Naive B cell (primary cell): Measurements from ENCODE around the gene RND2. TPM values are rescaled to one million over a fixed set of nuclear protein-coding genes. Genes with fewer than 3 reads are reported as not detected.

Experiments used
- ATAC-seq, 2 donors: fragments of 150-1000 bp; cut with Tn5 transposase; 2 replicates each; pipeline ENCODE4 v1.10.0; 2021; ENCODE audit warnings: low read depth in 2 of 2, mild to moderate bottlenecking in 2 of 2, moderate library complexity in 2 of 2
- DNase-seq: peaks from one replicate; pipeline ENCODE4 v3.0.0; 2022
- H3K27ac Mint-ChIP-seq, 6 donors: one replicate each; pipeline ENCODE4 v1.8.0; 2020 to 2022; ENCODE audit warnings: mild to moderate bottlenecking in 6 of 6, mixed read lengths in 6 of 6, moderate library complexity in 5 of 6, inconsistent platforms in 2 of 6
- H3K27me3 Mint-ChIP-seq, 3 donors: one replicate each; pipeline ENCODE4 v1.8.0; 2021 to 2022; ENCODE audit warnings: mixed read lengths in 3 of 3, mild to moderate bottlenecking in 1 of 3
- H3K36me3 Mint-ChIP-seq, 2 donors: one replicate each; pipeline ENCODE4 v1.8.0; 2020 to 2022; ENCODE audit warnings: mixed read lengths in 2 of 2, inconsistent platforms in 1 of 2, mild to moderate bottlenecking in 1 of 2
- H3K4me1 Mint-ChIP-seq, 3 donors: one replicate each; pipeline ENCODE4 v1.8.0; 2020 to 2022; ENCODE audit warnings: mixed read lengths in 3 of 3, inconsistent platforms in 1 of 3, mild to moderate bottlenecking in 1 of 3, moderate library complexity in 1 of 3
- H3K4me3 Mint-ChIP-seq, 8 donors: one replicate each; pipeline ENCODE4 v1.8.0; 2020 to 2022; ENCODE audit warnings: mild to moderate bottlenecking in 8 of 8, mixed read lengths in 8 of 8, moderate library complexity in 8 of 8, inconsistent platforms in 2 of 8
- H3K9me3 Mint-ChIP-seq, 7 donors: one replicate each; pipeline ENCODE4 v1.8.0; 2020 to 2022; ENCODE audit warnings: mixed read lengths in 7 of 7, mild to moderate bottlenecking in 5 of 7, inconsistent platforms in 2 of 7, moderate library complexity in 1 of 7
- polyA plus RNA-seq, 6 donors: library from polyadenylated mRNA; unstranded; fragments of 300-500 nt; fragmentation: Illumina TruSeq; gene quantifications; one replicate each; pipeline ENCODE4 v1.2.3, GENCODE V29; 2021; ENCODE audit warnings: low read depth in 6 of 6

The RND2 gene
- polyA plus RNA-seq, 6 donors from 2014 or later, result 0.11 to 0.30 (median 0.22) TPM; not detected in 1

DNA sequence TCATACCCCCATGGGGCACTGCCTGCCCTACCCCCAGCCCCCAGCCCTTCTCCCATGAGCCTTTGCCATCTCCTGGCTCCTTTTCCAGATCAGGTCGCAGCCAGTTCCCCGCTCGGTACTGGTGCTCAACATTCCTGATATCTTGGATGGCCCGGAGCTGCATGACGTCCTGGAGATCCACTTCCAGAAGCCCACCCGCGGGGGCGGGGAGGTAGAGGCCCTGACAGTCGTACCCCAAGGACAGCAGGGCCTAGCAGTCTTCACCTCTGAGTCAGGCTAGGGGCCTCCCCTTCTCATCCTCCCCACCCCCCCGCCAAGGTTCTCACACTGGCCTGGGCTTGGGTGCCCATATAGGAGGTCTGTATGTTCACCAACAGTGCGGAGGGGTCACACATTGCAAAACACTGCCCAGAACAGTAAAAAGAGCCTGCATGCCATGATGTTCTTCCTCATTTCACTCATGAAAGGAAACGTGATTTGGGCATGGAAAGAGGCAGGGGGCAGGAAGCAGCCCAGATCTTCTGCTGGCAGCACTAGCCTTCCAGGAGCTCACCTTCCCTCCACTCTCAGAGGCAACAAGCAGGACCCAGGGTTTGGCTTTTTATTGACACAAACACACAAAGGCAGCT lies 10.9 kb upstream of the RND2 start:
- H3K9me3 Mint-ChIP-seq, result no peaks in the 10 kb centered on the region
- peaks cover 11 to 14% (median 14%) of the 10 kb centered on the region in 3 donors for H3K4me1 Mint-ChIP-seq
- H3K36me3 Mint-ChIP-seq, result peaks cover 10 to 19% of the 10 kb centered on the region in 2 donors
- H3K4me3 Mint-ChIP-seq, result no peak overlapping the region
- peak overlapping the region in 2 of 6 donors; percentile 13 to 51 for H3K27ac Mint-ChIP-seq
- ATAC-seq, result no peak
- no peak for DNase-seq
- no peaks in the 10 kb centered on the region for H3K27me3 Mint-ChIP-seq

DNA sequence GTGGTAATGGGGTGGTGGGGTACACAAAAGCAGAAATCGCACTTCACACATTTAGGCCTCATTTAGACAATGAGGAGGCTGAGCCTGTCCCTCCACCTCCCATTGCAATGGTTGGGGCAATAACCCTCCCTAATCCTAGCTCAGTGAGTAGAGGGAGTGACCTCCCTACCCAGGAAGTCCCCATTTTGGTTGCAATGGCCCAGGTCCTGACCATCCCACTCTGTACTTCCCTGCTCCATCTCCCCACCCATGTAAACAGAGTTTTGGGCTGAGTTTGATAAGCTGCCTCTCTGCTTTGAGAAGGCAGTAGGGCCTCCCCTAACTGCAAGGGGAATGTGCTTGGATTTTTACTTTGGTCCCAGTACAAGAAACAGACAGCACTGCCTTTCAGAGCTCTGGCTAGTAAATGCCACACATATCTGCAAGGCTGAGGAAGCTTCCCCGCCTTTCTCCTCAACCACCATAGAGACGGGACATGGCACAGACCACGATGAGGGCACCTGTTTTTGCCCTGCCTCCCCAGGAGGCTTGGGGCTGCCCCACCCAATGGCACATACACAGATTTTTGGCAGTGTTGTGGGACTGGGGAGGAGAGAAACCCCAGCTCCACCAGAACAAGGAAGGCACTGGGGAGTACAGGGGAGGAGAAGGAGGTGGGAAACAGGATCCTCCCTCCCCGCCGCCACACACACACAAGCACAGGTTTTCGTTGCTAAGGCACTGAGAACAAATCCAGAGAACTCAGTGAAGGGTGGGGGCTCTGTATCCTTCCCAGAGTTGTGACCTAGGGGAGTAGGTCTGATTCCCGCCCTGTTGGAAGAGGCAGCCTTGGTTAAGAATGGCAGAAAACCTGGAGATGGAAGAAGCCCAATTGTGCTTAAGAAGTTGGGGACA lies 10.1 kb upstream of the RND2 start:
- Mint-ChIP-seq H3K27ac (peak overlapping the region in 4 of 6 donors; percentile 54 to 72 (median 62)), H3K36me3 (peaks cover 10 to 19% of the 10 kb centered on the region in 2 donors), H3K9me3 (no peaks in the 10 kb centered on the region), H3K4me3 (no peak overlapping the region), H3K4me1 (peaks cover 16 to 20% (median 19%) of the 10 kb centered on the region in 3 donors), H3K27me3 (no peaks in the 10 kb centered on the region)
- DNase-seq (no peak), ATAC-seq (no peak)

DNA sequence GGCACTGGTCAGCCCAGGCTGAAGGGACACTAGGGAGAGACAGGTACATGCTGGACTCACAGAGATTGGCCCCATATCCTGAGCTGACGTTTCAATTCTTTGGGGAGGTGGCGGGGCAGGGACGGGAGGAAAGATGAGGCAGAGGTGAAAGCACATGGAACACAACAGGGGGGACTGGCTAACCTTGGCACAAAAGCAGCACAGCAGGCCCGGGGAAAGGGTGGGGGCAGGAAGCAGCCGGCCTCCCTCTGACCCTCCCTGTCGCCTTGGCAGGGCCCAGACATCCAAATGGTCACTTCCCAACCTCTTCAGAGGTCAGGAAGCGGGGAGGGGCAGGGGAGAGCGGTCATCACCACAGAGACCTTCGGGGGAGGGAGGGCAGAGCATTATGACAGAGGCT lies 9.5 kb upstream of the RND2 start:
- ATAC-seq (no peak), DNase-seq (no peak)
- H3K4me1 Mint-ChIP-seq, result peaks cover 12 to 21% (median 17%) of the 10 kb centered on the region in 3 donors
- H3K27ac Mint-ChIP-seq, result peak overlapping the region in 2 of 6 donors; percentile 46 to 57
- H3K36me3 Mint-ChIP-seq, result peaks cover 10 to 19% of the 10 kb centered on the region in 2 donors
- no peaks in the 10 kb centered on the region for H3K27me3 Mint-ChIP-seq
- H3K9me3 Mint-ChIP-seq, result no peaks in the 10 kb centered on the region
- no peak overlapping the region for H3K4me3 Mint-ChIP-seq

DNA sequence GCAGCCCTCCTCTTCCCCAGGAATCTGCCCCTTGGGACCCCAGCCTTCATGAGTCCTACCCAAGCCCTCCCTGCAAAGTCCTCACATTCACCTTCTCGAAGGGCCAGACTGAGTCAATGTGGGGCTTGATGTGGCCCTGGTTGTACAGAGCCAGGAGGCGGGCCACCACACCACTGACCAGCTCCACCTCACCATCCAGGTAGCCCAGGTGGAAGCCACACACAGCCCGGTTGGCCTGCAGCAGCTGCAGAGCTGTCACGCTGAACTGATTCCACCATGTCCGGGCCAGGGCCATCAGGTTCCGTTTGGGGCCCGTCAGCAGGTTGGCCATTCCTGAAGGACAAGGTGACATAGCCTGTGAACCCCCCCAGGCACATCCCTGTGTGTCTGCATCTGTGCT lies 8.8 kb upstream of the RND2 start:
- no peak for ATAC-seq
- Mint-ChIP-seq H3K27ac (peak overlapping the region in 1 of 6 donors; percentile 20), H3K36me3 (peaks cover 10 to 19% of the 10 kb centered on the region in 2 donors), H3K4me1 (peaks cover 17 to 24% (median 19%) of the 10 kb centered on the region in 3 donors), H3K27me3 (no peaks in the 10 kb centered on the region), H3K4me3 (no peak overlapping the region), H3K9me3 (no peaks in the 10 kb centered on the region)
- no peak for DNase-seq

DNA sequence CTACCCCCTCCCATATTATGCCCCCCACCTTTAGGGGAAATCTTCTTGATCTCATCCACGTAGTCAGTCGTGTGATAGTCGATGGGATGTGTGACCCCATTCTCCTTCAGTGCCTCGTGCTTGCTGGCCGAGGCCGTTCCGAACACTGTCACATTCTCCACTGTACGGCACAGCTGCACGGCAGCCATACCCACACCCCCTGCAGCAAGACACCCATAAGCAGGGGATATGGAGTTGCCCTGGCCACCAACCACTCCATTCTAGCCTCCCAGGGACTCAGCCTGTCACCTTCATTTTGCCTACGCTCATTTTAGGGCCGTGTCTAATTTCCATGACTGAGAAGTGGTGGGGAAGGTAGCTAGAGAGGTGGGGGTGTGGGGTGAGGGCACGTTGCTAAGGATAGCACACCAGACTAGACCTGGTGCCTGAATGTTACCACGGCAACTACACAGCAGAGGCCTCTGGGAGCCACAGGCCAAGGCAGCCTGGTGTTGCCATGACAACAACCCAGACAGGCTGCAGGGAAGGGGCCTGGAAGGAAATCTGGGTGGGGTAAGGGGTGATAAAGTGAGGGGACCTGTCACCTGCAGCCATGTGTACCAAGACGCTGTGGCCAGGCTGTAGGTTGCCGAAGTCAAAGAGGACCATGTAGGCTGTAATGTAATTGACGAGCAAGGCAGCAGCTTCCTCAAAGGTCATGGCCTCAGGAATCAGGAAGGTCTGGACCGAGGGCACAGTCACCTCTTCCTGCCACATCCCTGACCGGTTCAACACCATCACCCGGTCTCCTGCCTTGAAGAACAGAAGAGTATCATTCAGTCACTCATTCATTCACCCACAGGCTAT lies 6.8 kb upstream of the RND2 start:
- Mint-ChIP-seq H3K4me3 (peak overlapping the region in 2 of 8 donors; percentile 69 to 95), H3K4me1 (peaks cover 13 to 25% (median 17%) of the 10 kb centered on the region in 3 donors), H3K9me3 (no peaks in the 10 kb centered on the region), H3K27ac (peak overlapping the region in 5 of 6 donors; percentile 15 to 82 (median 69)), H3K27me3 (no peaks in the 10 kb centered on the region), H3K36me3 (peaks cover 4 to 12% of the 10 kb centered on the region in 2 donors)
- no peak for DNase-seq
- ATAC-seq, result no peak

DNA sequence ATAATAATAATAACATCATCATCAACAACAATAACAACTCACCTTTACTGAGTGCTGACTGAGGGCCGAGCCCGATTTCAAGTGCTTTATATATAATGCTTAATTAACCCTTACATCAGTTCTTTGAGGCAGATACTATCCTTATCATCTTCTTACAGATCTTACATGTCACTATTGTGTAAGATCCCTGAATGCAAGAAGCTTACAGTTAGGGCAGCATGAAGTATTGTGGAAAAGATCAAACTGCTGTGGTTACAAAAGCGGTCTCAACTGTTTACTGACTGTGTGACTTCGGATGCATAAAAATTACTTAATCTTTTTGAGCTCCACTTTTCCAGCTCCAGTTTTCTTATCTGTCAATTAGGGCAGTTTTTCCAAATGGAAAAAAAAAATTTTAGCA lies 6.1 kb upstream of the RND2 start:
- peaks cover 13 to 25% (median 16%) of the 10 kb centered on the region in 3 donors for H3K4me1 Mint-ChIP-seq
- peaks cover 0 to 8% of the 10 kb centered on the region in 2 donors for H3K36me3 Mint-ChIP-seq
- DNase-seq, result no peak
- H3K27me3 Mint-ChIP-seq, result no peaks in the 10 kb centered on the region
- H3K9me3 Mint-ChIP-seq, result no peaks in the 10 kb centered on the region
- peak overlapping the region in 2 of 6 donors; percentile 8 to 69 for H3K27ac Mint-ChIP-seq
- no peak for ATAC-seq
- peak overlapping the region in 1 of 8 donors; percentile 95 for H3K4me3 Mint-ChIP-seq

DNA sequence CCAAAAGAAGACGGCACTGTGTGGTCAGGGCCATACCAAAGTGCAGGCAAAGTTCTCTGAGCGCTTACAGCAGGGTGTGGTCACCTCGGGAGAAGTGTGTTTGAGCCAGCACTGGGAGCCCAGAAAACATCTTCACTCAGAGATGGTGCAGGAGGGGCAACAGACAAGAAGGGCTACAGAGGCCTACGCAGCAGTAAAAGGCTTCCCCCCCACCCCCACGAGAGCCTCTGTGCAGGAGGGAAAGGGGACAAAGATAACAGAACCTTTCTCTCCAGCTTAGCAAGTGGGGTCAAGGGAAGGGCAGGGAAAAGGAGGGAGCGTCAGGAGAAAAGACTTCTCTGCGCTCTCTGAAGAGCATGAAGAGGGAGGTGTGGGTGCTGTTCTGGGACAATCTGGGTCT lies 5.6 kb upstream of the RND2 start:
- peaks cover 17 to 28% (median 19%) of the 10 kb centered on the region in 3 donors for H3K4me1 Mint-ChIP-seq
- peaks cover 0 to 8% of the 10 kb centered on the region in 2 donors for H3K36me3 Mint-ChIP-seq
- no peak for DNase-seq
- ATAC-seq, result no peak
- no peaks in the 10 kb centered on the region for H3K9me3 Mint-ChIP-seq
- peak overlapping the region in 7 of 8 donors; percentile 55 to 97 (median 84) for H3K4me3 Mint-ChIP-seq
- H3K27me3 Mint-ChIP-seq, result no peaks in the 10 kb centered on the region
- H3K27ac Mint-ChIP-seq, result peak overlapping the region in 1 of 6 donors; percentile 76

DNA sequence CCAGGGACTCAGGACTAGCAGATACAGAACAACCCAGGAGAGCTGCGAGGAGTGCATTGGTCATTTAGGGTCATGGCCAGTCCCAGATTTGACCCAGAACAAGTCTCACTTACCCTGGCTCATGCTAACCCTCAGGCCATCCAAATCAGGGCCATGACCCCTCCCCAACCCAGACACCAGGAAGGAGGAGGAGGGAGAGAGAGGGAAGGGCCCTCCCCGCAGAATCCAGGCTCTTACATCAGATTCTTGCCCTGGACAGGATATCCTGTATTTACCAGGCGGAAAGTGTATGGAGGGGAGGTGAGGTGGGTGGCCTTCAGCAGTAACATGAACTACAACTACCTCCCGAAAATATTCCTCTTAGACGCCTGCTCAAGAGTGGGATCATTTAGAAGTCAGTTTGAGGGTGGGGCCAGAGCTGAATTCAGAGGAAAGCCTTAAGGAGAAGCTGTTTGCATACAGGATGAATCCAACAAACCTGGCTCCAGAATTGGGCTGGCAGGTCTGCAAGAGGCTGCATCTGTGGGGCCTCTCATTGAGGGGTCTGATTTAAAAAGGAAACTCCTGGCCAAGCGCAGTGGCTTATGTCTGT lies 4.9 kb upstream of the RND2 start:
- peak overlapping the region in 2 of 6 donors; percentile 19 to 87 for H3K27ac Mint-ChIP-seq
- peaks cover 24 to 30% (median 24%) of the 10 kb centered on the region in 3 donors for H3K4me1 Mint-ChIP-seq
- H3K27me3 Mint-ChIP-seq, result no peaks in the 10 kb centered on the region
- H3K4me3 Mint-ChIP-seq, result peak overlapping the region; percentile 82 to 97 (median 94)
- no peak for DNase-seq
- no peak for ATAC-seq
- H3K9me3 Mint-ChIP-seq, result no peaks in the 10 kb centered on the region
- H3K36me3 Mint-ChIP-seq, result peaks cover 0 to 2% of the 10 kb centered on the region in 2 donors

DNA sequence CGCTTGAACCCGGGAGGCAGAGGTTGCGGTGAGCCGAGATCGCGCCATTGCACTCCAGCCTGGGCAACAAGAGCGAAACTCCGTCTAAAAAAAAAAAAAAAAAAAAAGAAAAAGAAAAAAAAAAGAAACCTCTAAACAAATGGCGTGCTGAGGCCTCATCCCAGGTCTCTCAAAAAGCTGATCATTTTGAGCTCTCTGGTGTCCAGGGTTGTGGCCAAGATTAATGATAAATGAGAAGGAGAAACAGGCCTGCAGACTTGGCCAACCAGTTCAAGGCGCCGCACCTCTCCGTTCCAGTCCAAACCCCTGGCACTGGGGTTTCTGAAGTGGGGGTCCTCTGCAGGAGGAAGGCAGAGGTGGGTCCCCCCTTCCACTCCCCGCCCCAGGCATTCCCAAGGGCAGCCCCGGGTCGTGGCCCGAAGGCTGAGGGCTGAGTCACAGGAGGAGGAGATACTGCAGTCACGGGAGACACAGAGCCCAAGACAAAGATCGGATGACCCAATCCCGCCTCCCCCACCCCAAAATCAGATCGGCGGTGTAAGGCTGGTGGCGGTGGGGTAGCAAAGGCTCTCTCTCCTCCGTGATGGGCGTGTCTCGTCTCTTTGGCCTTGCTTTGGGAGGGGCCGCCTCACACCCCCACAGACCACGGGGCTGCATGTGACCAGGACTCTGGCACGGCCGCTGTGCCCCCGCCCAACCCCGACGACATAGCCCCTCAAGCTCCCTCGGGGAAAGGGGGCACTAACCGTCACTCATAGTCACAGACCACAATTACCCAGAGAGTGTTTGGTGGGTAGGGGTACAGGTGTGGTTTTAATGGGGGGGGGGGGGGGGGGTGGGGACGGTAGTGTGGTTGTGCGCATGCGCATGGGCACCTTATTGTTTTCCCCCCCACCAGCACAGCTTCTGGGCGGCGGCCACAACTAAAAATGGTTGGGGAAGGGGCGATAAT lies 4.0 kb upstream of the RND2 start:
- Mint-ChIP-seq H3K27me3 (no peaks in the 10 kb centered on the region), H3K36me3 (no peaks in the 10 kb centered on the region), H3K27ac (peak overlapping the region; percentile 21 to 97 (median 86)), H3K9me3 (no peaks in the 10 kb centered on the region), H3K4me3 (peak overlapping the region; percentile 82 to 98 (median 94)), H3K4me1 (peaks cover 27 to 31% (median 29%) of the 10 kb centered on the region in 3 donors)
- ATAC-seq (peak; percentile 7 to 9), DNase-seq (peak; percentile 65)

DNA sequence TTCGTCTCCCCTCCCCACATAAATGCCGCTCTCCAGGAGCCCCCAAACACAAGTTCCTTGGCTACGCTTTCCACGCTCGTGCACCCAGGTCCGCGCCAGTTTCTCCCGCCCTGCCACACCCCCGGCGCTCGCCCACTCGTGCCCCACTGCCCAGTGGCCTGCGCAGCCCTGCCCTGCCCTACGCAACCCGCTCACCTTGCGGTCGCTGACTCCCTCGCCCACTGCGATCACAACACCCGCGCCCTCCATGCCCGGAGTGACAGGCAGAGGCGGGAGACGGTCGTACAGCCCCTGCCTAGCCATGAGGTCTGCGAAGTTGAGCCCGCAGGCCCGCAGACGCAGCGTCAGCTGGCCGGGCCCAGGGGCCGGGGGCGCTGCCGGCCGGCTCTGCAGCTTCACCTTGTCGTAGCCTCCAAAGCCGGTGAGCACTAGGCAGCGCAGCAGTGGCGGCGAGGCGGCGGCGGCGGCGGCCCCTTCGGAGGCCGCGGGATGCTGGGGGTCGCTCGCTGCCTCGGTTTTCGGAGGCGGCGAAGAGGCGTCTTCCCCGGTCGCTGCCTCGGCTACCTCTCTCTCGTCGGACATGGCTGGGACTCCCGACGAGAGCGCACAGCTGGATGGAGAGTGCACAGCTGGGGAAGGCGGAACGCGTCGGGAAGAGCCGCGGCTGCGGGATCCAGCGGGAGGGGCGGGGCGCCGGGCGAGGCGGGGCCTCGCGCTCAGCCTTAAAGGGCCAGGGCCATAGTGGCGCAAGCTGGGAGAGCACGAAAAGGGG lies 3.1 kb upstream of the RND2 start, which contains the start of gene VAT1:
TSS of gene VAT1 (minus strand) at position 645 of the 772 bp plus-strand sequence. CDS start at position 582, 63 bp downstream.
- Mint-ChIP-seq H3K9me3 (no peaks in the 10 kb centered on the region), H3K27me3 (no peaks in the 10 kb centered on the region), H3K4me1 (peaks cover 29 to 31% (median 31%) of the 10 kb centered on the region in 3 donors), H3K27ac (peak within 1 kb of the TSS; percentile 14 to 97 (median 86)), H3K36me3 (no peaks in the 10 kb centered on the region), H3K4me3 (peak within 1 kb of the TSS; percentile 82 to 98 (median 94))
- ATAC-seq, result peak; percentile 34 to 36
- peak; percentile 53 for DNase-seq

DNA sequence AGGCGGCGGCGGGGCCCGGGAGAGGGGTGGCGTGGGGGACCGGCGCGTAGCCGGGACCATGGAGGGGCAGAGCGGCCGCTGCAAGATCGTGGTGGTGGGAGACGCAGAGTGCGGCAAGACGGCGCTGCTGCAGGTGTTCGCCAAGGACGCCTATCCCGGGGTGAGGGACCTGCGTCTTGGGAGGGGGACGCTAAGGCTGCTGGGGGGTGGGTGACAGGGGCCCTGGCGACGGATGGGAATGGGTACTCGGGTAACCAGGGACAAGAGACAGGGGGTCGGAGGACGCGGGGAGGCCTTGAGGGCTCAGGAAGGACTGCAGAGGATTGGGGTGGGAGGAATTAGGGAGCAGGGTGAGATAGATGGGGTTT lies 243 bp downstream of the RND2 start:
- no peak for DNase-seq
- peak overlapping the region; percentile 75 to 91 (median 82) for H3K4me3 Mint-ChIP-seq
- H3K27me3 Mint-ChIP-seq, result no peaks in the 10 kb centered on the region
- no peak for ATAC-seq
- no peaks in the 10 kb centered on the region for H3K9me3 Mint-ChIP-seq
- peak overlapping the region in 5 of 6 donors; percentile 57 to 95 (median 87) for H3K27ac Mint-ChIP-seq
- peaks cover 22 to 26% (median 22%) of the 10 kb centered on the region in 3 donors for H3K4me1 Mint-ChIP-seq
- no peaks in the 10 kb centered on the region for H3K36me3 Mint-ChIP-seq
